HuH-7 (cell line): ENCODE data around the gene CARMIL1.
"Not testable (repeated sequence)": the region's sequence is repeated elsewhere in the genome, so short reads cannot be mapped to it uniquely, and the experiment has no call there.

ENCODE experiments used
- DNase-seq: peaks from one replicate; pipeline ENCODE4 v3.0.0; 2011; ENCODE audit warnings: low spot score

Gene CARMIL1

DNA sequence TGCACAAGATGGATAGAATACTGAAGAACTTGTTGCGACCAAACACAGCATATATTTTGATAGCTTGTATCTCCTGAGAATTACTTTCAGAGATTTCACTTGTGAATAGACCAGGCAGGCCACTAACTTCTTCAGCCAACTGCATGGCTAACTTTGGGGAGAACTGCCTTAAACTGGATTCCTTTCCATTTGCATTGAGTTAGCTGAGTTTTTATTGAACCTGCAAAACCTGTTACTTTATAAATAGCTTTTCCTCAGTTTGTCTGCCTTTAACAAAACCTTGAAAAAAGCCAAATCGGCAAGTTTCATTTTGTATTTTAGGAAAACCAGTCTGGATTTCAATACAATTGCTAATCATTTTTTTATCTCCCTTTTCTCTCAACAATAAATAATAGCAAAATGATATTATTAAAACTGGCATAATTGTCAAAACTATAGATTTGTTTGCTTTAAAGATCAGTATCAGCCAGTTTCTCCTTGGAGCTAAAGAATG is 300.3 kb downstream of the CARMIL1 start:
- no peak for DNase-seq

- DNase-seq = no peak
Observed at GRCh38 chr6:25579902-25580495, 300.8 kb downstream of the CARMIL1 start.

DNA sequence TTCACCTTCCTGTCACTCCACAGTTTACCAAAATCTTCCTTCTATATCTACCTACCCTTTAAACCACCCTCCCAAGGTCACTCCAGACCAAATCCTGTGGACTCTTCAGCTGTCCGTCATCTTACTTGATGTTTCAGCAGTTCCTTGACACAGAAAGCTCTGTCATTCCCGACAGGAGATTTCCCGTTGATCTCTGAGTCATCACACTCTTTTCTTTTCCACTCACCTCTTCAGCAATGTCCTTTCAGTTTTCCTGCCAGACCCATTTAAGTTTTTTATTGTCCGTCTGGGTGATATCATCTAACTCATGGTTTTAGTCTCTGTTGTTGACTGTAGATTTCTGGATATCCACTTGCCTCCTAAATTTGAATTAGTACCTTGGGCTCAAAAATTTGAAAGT is 302.9 kb downstream of the CARMIL1 start:
- DNase-seq = no peak

- no peak for DNase-seq
Observed at GRCh38 chr6:25583099-25583498, 303.9 kb downstream of the CARMIL1 start.

DNA sequence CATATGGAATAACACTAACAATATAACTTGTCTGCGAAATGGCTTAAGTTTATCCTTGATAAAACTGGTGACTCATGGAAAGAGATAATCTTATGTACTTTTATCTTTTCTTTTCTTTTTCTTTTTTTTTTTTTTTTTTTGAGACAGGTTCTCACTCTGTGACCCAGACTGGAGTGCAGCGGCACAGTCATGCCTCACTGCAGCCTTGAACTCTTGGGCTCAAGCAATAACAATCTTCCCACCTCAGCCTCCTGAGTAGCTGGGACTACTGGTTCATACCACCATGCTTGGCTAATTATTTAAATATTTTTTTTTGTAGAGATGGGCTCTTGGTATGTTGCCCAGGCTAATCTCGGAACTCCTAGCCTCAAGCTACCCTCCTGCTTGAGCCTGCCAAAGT is 304.7 kb downstream of the CARMIL1 start:
- DNase-seq = no peak

DNA sequence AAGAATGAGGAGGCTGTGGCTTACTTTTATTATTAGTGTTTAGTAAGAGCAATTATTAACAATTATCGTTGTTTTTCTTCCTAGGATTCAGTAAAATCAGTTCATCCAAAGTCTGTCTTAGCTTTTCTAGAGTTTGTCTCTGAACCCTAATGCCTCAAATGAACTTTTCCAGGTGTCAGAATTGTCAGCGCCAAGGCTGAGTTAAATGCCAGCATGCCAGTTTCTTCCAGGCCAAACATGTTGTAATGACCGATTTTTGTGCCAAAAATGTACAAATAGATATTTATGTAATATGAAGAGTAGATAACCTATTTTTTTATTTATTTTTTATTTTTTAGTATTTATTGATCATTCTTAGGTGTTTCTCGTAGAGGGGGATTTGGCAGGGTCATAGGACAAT is 306.1 kb downstream of the CARMIL1 start:
- no peak for DNase-seq

DNA sequence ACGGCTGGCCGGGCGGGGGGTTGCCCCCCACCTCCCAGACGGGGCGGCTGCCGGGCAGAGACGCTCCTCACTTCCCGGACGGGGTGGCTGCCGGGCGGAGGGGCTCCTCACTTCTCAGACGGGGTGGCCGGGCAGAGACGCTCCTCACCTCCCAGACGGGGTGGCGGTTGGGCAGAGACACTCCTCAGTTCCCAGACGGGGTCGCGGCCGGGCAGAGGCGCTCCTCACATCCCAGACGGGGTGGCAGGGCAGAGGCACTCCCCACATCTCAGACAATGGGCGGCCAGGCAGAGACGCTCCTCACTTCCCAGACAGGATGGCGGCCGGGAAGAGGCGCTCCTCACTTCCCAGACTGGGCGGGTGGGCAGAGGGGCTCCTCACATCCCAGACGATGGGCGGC is 306.9 kb downstream of the CARMIL1 start:
- DNase-seq = not testable (repeated sequence)

DNA sequence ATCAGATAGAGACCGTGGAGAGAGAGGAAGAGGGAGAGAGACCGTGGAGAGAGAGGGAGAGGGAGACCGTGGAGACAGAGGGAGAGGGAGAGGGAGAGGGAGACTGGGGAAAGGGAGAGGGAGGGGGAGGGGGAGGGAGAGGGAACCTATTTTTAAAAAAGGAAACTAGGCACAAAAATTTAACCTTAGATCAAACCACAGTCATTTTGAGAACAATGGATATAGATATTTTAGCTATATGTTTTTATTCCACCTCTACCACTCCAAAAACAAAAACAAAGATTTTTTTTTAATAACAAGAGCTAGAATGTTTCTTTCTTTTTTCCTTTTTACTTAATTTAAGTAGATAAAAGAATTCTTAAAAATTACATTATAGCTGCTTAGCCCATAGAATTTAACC is 307.8 kb downstream of the CARMIL1 start:
- DNase-seq = no peak

DNA sequence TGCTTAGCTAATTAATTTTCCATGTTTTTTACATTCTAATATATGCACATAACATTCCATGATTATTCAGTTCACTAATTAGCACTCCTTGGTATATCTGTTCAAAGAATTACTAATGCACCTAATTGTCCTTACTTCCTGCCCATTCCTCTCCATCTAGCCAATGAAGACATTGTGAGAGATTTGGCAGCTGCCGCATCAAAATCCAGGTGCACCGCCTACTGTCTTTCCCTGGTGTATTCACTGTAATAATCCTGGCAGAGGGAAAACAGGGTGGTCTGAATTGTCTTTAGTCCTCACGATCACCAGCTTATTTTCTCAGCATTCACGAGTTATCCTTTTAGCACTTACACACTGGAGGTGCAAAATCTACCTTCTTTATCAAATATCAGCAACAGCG is 311.8 kb downstream of the CARMIL1 start:
- no peak for DNase-seq

DNA sequence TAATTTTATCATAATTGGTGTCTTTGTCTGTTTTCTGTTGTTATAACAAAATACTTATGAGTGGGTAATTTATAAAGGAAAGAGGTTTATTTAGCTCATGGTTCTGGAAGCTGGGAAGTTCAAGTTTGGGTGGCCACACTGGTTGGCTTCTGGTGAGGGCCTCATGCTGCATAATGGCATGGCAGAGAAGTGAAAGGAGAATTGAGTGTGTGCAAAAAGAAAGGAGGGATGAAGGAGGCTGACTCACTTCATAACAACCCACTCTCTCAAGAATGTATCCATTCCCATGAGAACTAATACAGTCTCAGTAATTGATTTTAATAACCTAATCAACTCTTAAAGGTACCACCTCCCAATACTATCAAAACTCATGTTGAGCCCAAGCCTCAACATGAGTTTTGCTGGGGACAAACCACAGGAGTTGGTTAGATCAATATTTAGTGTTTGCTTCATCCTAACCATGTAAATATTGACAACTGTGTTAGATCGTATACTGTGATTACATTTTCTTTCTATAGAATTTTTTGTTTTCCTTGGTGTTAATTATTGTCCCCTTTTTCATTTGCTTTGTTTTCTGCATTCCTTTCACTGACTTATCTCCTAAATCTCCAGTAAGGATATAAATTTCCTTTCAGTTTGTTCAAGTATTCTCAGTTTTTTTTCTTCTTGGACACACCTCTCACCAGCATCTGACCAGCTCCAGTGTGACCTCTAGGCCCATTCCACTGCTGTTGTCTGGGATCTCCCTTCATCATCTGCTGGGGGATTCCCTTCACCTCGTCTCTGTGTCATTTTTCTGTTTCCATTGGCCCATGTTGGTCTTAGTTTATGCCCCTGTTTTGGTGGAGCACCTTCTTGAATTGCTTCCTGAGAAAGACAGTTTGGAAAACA is 318.0 kb downstream of the CARMIL1 start:
- DNase-seq = peak; percentile 35

DNA sequence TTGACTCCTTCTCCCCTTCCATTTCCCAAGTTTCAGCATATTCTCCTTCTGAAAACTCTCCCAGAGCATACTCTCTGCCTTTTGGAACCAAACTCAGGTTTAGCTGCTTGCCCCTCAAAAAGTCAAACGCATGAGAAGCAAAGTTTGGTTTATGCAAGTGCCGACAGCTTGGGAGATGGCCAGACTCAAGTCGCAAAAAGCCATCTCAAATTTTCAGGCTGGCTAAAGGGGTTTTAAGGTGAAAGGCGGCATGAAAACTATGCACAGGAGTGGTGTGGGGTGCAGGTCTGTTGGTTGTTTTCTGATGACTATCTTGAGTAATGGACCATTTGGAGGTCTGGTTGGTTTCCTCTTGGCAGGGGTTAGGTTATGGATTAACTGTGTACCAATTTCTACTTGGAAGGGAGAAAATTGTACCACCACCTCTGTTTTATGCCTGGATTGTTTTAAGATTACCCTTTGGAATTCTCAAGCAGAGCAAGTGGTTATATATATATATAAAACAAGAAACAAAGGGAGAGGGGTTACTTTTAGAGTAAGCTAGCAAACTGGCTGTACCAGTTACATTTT is 320.4 kb downstream of the CARMIL1 start:
- no peak for DNase-seq

- DNase-seq = no peak
Observed at GRCh38 chr6:25601800-25602673, 322.9 kb downstream of the CARMIL1 start.

DNA sequence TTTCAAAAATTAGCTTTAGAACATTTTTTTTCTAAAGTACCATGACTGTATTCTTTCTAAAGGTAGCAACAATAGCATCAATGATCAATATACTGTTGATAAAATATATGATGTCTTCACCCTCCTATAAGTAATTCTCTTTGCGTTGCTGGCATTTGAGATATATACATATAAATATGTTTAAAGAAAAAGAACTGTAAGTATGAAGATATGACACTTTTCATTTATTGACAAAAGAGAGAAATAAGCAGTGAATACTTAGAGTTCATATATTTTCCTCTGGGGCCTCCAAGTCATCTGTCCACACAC is 323.5 kb downstream of the CARMIL1 start:
- DNase-seq = no peak

- DNase-seq = no peak
Observed at GRCh38 chr6:25603251-25603650, 324.1 kb downstream of the CARMIL1 start.

- no peak for DNase-seq
Observed at GRCh38 chr6:25606151-25606550, 327.0 kb downstream of the CARMIL1 start.

- no peak for DNase-seq
Observed at GRCh38 chr6:25608558-25609174, 329.5 kb downstream of the CARMIL1 start.

- no peak for DNase-seq
Observed at GRCh38 chr6:25612666-25613065, 333.5 kb downstream of the CARMIL1 start.

DNA sequence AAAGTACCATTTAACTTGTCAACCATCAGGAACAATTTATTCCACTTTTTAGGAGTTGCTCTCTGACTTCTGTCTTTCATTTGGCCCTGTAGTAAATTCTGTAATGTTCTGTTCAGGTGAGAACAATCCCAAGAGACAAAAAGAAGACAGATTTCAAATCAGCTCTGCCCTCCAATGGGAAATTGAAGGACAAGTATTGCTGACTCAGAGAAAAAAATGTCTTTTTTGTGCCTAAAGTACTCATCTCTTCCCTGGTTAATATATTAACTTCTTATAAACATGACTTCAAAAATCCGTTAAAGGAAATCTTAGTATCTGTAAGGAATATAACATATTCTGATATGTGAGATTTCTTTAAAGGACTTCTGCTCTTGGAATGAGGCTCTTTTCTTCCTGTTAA is 334.2 kb downstream of the CARMIL1 start:
- no peak for DNase-seq

DNA sequence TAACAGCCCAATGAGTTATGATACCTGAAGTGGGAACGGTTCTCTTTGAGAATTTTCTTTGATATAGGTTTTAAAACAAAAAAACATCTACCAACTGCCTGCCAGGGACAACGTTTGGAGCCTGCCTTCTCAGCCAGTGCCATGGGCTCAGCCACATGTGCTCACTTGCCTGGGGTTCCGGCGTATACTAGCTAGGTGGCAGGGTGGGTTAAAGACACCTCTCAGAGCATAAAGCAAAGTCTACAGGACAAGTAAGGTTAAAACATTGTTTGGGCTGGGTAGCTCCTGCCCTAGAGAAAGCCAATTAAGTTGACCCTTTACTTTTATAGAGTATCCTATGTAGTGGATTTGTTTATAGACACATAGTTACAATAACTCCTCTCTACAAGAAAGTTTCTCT is 334.9 kb downstream of the CARMIL1 start:
- DNase-seq = no peak

DNA sequence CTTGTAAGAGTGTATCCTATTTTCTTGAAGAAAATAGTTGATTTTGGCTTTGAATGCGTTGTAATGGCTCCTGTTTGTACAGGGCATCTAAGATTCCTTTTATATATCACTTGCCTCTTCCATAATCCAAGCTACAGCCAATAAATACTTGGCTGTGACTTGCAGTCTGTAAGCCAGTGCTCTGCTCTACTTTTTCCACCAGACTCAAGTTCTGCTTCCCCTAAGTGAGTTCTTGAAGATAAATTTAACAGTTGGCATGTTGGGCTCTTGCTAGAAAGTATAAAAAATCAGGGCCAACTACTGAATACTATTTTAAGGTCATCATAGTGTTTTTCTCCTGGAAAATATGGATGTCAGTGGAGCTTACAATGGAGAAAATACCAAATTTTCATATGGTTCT is 336.3 kb downstream of the CARMIL1 start:
- no peak for DNase-seq

DNA sequence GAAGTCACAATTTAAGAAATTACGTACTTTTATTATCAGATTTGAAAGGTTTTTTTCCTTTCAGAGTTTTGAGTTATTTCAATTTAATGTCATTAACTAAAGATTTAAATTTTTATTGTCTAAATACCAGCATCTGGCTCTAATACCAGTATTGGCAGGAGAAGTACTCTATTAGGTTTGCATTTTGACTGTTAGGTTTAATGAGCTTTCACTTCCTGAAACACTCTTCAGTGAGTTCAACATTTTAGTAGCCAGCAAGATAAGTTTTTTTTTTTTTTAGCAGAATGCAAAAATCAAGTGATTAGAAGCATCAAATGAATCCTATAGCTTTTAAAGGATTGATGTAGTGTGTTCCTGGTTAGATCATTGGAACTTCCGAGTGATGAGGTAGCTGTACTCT is 338.8 kb downstream of the CARMIL1 start:
- DNase-seq = no peak

DNA sequence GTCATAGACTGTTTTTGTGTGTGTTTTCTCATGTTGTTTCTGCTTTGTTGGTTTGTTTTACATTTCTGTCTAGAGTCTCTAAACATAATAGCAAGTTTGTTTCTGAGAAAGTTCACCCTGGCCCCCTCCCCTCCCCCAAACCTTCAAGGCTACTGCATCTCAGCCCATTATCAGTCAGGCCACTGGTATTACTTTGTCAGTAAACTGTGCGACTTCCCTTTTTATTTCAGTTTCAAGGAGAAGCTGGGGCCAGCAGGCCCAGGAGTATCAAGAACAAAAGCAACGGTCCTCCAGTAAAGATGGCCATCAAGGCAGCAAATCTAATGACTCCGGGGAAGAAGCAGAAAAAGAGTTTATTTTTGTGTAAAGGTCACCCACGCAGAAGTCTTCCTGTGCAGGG is 340.0 kb downstream of the CARMIL1 start:
- no peak for DNase-seq
